ENCODE results near the gene PLXNB2.

- no peak for TF ChIP-seq CTCF (IDR thresholded peaks at IDR 0.05)
- no peak for TF ChIP-seq POLR2A (IDR thresholded peaks at IDR 0.05)
These were observed 13.4 kb upstream of the PLXNB2 start for GRCh38 chr22:50320671-50321325.
